NCI-H524 (cell line): Measurements from ENCODE around the gene CORT.

Source experiments
- DNase-seq, 2 experiments: peaks; one replicate each; lab custom pipeline; 2025; lab: John Stamatoyannopoulos, UW

The CORT gene

GRCh38 chr1:10474613-10475507 lies 25.0 kb downstream of the CORT start, which contains the start of gene PEX14:
Gene PEX14, plus strand, starts transcription at chr1:10474950. Its CDS starts 17 bp downstream, at chr1:10474967.
- DNase-seq, result peak; percentile 73 to 84

GRCh38 chr1:10475510-10475909 lies 25.7 kb downstream of the CORT start:
- DNase-seq, result no peak

- DNase-seq, result no peak
Observed at GRCh38 chr1:10479296-10479695, 29.5 kb downstream of the CORT start.

GRCh38 chr1:10480614-10481013 lies 30.8 kb downstream of the CORT start:
- DNase-seq, result no peak

GRCh38 chr1:10484521-10484920 lies 34.7 kb downstream of the CORT start:
- no peak for DNase-seq

- no peak for DNase-seq
Observed at GRCh38 chr1:10489291-10490055, 39.6 kb downstream of the CORT start.

- no peak for DNase-seq
Observed at GRCh38 chr1:10490286-10490970, 40.6 kb downstream of the CORT start.

- no peak for DNase-seq
Observed at GRCh38 chr1:10494418-10494753, 44.6 kb downstream of the CORT start.

- DNase-seq, result peak; percentile 20 to 60
Observed at GRCh38 chr1:10494754-10495474, 45.1 kb downstream of the CORT start.

- no peak for DNase-seq
Observed at GRCh38 chr1:10495475-10495817, 45.6 kb downstream of the CORT start.

- DNase-seq, result no peak
Observed at GRCh38 chr1:10495952-10496351, 46.1 kb downstream of the CORT start.

GRCh38 chr1:10497109-10497508 lies 47.3 kb downstream of the CORT start:
- DNase-seq, result no peak

- DNase-seq, result no peak
Observed at GRCh38 chr1:10498231-10498630, 48.4 kb downstream of the CORT start.
